ENCODE data around the gene TFDP1. TPM values are rescaled to one million over a fixed set of nuclear protein-coding genes. Genes with fewer than 3 reads are reported as not detected.

Gene TFDP1
- polyA plus RNA-seq, 4 donors, result 24.3 to 64.9 (median 51.2) TPM

DNA sequence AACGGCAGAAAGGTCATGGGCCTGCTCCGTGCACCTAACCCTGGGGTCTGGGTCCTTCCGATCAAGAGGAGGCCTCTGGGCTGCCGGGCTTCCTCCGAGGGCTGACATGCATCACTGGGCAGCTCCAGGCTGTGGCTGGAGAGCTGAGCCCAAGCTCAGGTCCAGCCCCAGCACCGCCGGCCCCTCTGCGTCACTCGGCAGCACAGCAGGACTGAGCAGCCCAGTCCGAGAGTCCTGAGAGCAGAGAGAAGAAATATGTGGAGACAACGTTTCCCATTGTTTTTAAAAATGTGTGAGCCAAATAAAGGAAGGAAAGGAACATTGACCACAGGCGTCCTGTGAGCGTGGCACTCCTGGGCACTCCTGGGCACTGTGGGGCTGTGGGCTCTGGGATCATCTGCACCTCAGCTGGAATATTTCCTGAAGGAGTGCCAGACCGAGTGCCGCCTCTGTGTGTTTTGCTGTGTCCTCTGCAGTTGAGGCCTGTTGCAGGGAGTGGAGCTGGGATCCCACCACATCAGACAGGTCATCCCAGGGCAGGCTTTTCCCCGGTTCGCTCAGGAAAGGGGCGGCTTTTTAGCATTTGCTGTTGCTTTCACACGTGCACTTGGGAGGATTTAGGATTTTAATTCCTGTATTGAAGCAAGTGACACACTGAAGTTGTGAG is 37.8 kb upstream of the TFDP1 start:
- H3K27ac ChIP-seq (ENCODE audit: low read depth in 1 of 3, low read length in 2 of 3), result no peak overlapping the region
- H3K27me3 ChIP-seq (ENCODE audit: control insufficient read depth in 3 of 3, insufficient read depth in 3 of 3, low read length in 3 of 3), result no peaks in the 10 kb centered on the region
- WGBS, 3 donors, result 77 to 92% (median 89%) methylated on average over 19 of the region's 19 CpGs
- H3K4me3 ChIP-seq (ENCODE audit: low read depth in 1 of 3, low read length in 3 of 3), result no peak overlapping the region
- peaks cover 0 to 11% of the 10 kb centered on the region in 2 donors for H3K9me3 ChIP-seq (ENCODE audit: control insufficient read depth in 2 of 2, insufficient read depth in 1 of 2, low read depth in 1 of 2, low read length in 1 of 2)
- DNase-seq (no peak), FAIRE-seq (no peak)
- peaks cover 4 to 72% (median 7%) of the 10 kb centered on the region in 3 donors for H3K36me3 ChIP-seq (ENCODE audit: control insufficient read depth in 3 of 3, insufficient read depth in 2 of 3, low read depth in 1 of 3, low read length in 3 of 3)
- peaks cover 0 to 10% (median 0%) of the 10 kb centered on the region in 3 donors for H3K4me1 ChIP-seq (ENCODE audit: control insufficient read depth in 3 of 3, insufficient read depth in 2 of 3, low read depth in 1 of 3, low read length in 2 of 3)

GRCh38 chr13:113547238-113547971 is 37.1 kb upstream of the TFDP1 start:
- Histone ChIP-seq H3K27ac (ENCODE audit: low read depth in 1 of 3, low read length in 2 of 3) (no peak overlapping the region), H3K9me3 (ENCODE audit: control insufficient read depth in 2 of 2, insufficient read depth in 1 of 2, low read depth in 1 of 2, low read length in 1 of 2) (peaks cover 0 to 8% of the 10 kb centered on the region in 2 donors), H3K36me3 (ENCODE audit: control insufficient read depth in 3 of 3, insufficient read depth in 2 of 3, low read depth in 1 of 3, low read length in 3 of 3) (peaks cover 7 to 76% (median 10%) of the 10 kb centered on the region in 3 donors), H3K4me1 (ENCODE audit: control insufficient read depth in 3 of 3, insufficient read depth in 2 of 3, low read depth in 1 of 3, low read length in 2 of 3) (peaks cover 0 to 10% (median 0%) of the 10 kb centered on the region in 3 donors), H3K4me3 (ENCODE audit: low read depth in 1 of 3, low read length in 3 of 3) (no peak overlapping the region), H3K27me3 (ENCODE audit: control insufficient read depth in 3 of 3, insufficient read depth in 3 of 3, low read length in 3 of 3) (no peaks in the 10 kb centered on the region)
- FAIRE-seq (no peak), DNase-seq (no peak)
- WGBS, 3 donors, result 87 to 93% (median 92%) methylated on average over 27 of the region's 27 CpGs

GRCh38 chr13:113548171-113548641 is 36.3 kb upstream of the TFDP1 start:
- no peak for DNase-seq
- FAIRE-seq, result no peak
- peaks cover 7 to 77% (median 10%) of the 10 kb centered on the region in 3 donors for H3K36me3 ChIP-seq (ENCODE audit: control insufficient read depth in 3 of 3, insufficient read depth in 2 of 3, low read depth in 1 of 3, low read length in 3 of 3)
- no peak overlapping the region for H3K4me3 ChIP-seq (ENCODE audit: low read depth in 1 of 3, low read length in 3 of 3)
- 91 to 95% (median 92%) methylated on average over 32 of the region's 32 CpGs for WGBS, 3 donors
- no peaks in the 10 kb centered on the region for H3K27me3 ChIP-seq (ENCODE audit: control insufficient read depth in 3 of 3, insufficient read depth in 3 of 3, low read length in 3 of 3)
- peaks cover 0 to 4% of the 10 kb centered on the region in 2 donors for H3K9me3 ChIP-seq (ENCODE audit: control insufficient read depth in 2 of 2, insufficient read depth in 1 of 2, low read depth in 1 of 2, low read length in 1 of 2)
- H3K4me1 ChIP-seq (ENCODE audit: control insufficient read depth in 3 of 3, insufficient read depth in 2 of 3, low read depth in 1 of 3, low read length in 2 of 3), result peaks cover 0 to 10% (median 0%) of the 10 kb centered on the region in 3 donors
- H3K27ac ChIP-seq (ENCODE audit: low read depth in 1 of 3, low read length in 2 of 3), result no peak overlapping the region

GRCh38 chr13:113548778-113549621 is 35.6 kb upstream of the TFDP1 start:
- Histone ChIP-seq H3K36me3 (ENCODE audit: control insufficient read depth in 3 of 3, insufficient read depth in 2 of 3, low read depth in 1 of 3, low read length in 3 of 3) (peaks cover 7 to 83% (median 10%) of the 10 kb centered on the region in 3 donors), H3K4me1 (ENCODE audit: control insufficient read depth in 3 of 3, insufficient read depth in 2 of 3, low read depth in 1 of 3, low read length in 2 of 3) (peaks cover 0 to 10% (median 0%) of the 10 kb centered on the region in 3 donors), H3K27me3 (ENCODE audit: control insufficient read depth in 3 of 3, insufficient read depth in 3 of 3, low read length in 3 of 3) (no peaks in the 10 kb centered on the region), H3K9me3 (ENCODE audit: control insufficient read depth in 2 of 2, insufficient read depth in 1 of 2, low read depth in 1 of 2, low read length in 1 of 2) (peaks cover 0 to 2% of the 10 kb centered on the region in 2 donors), H3K4me3 (ENCODE audit: low read depth in 1 of 3, low read length in 3 of 3) (no peak overlapping the region), H3K27ac (ENCODE audit: low read depth in 1 of 3, low read length in 2 of 3) (no peak overlapping the region)
- FAIRE-seq (no peak), DNase-seq (no peak)
- WGBS, 3 donors, result 85 to 93% (median 91%) methylated on average over 25 of the region's 25 CpGs

- Histone ChIP-seq H3K9me3 (ENCODE audit: control insufficient read depth in 2 of 2, insufficient read depth in 1 of 2, low read depth in 1 of 2, low read length in 1 of 2) (no peaks in the 10 kb centered on the region), H3K27me3 (ENCODE audit: control insufficient read depth in 3 of 3, insufficient read depth in 3 of 3, low read length in 3 of 3) (no peaks in the 10 kb centered on the region), H3K36me3 (ENCODE audit: control insufficient read depth in 3 of 3, insufficient read depth in 2 of 3, low read depth in 1 of 3, low read length in 3 of 3) (peaks cover 7 to 73% (median 12%) of the 10 kb centered on the region in 3 donors), H3K27ac (ENCODE audit: low read depth in 1 of 3, low read length in 2 of 3) (no peak overlapping the region), H3K4me1 (ENCODE audit: control insufficient read depth in 3 of 3, insufficient read depth in 2 of 3, low read depth in 1 of 3, low read length in 2 of 3) (no peaks in the 10 kb centered on the region), H3K4me3 (ENCODE audit: low read depth in 1 of 3, low read length in 3 of 3) (no peak overlapping the region)
- FAIRE-seq (no peak), DNase-seq (no peak)
- 89 to 94% (median 94%) methylated on average over 9 of the region's 9 CpGs for WGBS, 3 donors
Measured at GRCh38 chr13:113550453-113550852, 34.1 kb upstream of the TFDP1 start.

GRCh38 chr13:113551081-113552000 is 33.2 kb upstream of the TFDP1 start:
- no peak overlapping the region for H3K4me3 ChIP-seq (ENCODE audit: low read depth in 1 of 3, low read length in 3 of 3)

GRCh38 chr13:113552079-113552478 is 32.5 kb upstream of the TFDP1 start:
- FAIRE-seq (no peak), DNase-seq (no peak)
- H3K9me3 ChIP-seq (ENCODE audit: control insufficient read depth in 2 of 2, insufficient read depth in 1 of 2, low read depth in 1 of 2, low read length in 1 of 2), result no peaks in the 10 kb centered on the region
- 93 to 97% (median 94%) methylated on average over 10 to 11 of the region's 11 CpGs for WGBS, 3 donors
- H3K27ac ChIP-seq (ENCODE audit: low read depth in 1 of 3, low read length in 2 of 3), result no peak overlapping the region
- peaks cover 3 to 58% (median 12%) of the 10 kb centered on the region in 3 donors for H3K36me3 ChIP-seq (ENCODE audit: control insufficient read depth in 3 of 3, insufficient read depth in 2 of 3, low read depth in 1 of 3, low read length in 3 of 3)
- no peak overlapping the region for H3K4me3 ChIP-seq (ENCODE audit: low read depth in 1 of 3, low read length in 3 of 3)
- H3K27me3 ChIP-seq (ENCODE audit: control insufficient read depth in 3 of 3, insufficient read depth in 3 of 3, low read length in 3 of 3), result no peaks in the 10 kb centered on the region
- no peaks in the 10 kb centered on the region for H3K4me1 ChIP-seq (ENCODE audit: control insufficient read depth in 3 of 3, insufficient read depth in 2 of 3, low read depth in 1 of 3, low read length in 2 of 3)

More at GRCh38 chr13:113551081-113552000, 33.2 kb upstream of the TFDP1 start:
- DNase-seq (no peak), FAIRE-seq (no peak)
- Histone ChIP-seq H3K36me3 (ENCODE audit: control insufficient read depth in 3 of 3, insufficient read depth in 2 of 3, low read depth in 1 of 3, low read length in 3 of 3) (peaks cover 7 to 65% (median 12%) of the 10 kb centered on the region in 3 donors), H3K9me3 (ENCODE audit: control insufficient read depth in 2 of 2, insufficient read depth in 1 of 2, low read depth in 1 of 2, low read length in 1 of 2) (no peaks in the 10 kb centered on the region), H3K4me1 (ENCODE audit: control insufficient read depth in 3 of 3, insufficient read depth in 2 of 3, low read depth in 1 of 3, low read length in 2 of 3) (no peaks in the 10 kb centered on the region), H3K27ac (ENCODE audit: low read depth in 1 of 3, low read length in 2 of 3) (no peak overlapping the region), H3K27me3 (ENCODE audit: control insufficient read depth in 3 of 3, insufficient read depth in 3 of 3, low read length in 3 of 3) (no peaks in the 10 kb centered on the region)
- WGBS, 3 donors, result 84 to 88% (median 85%) methylated on average over 16 of the region's 16 CpGs
